Measurements from ENCODE around the gene C1QTNF5.

The C1QTNF5 gene

GRCh38 chr11:119316016-119316728 lies 24.5 kb downstream of the C1QTNF5 start:
- TF ChIP-seq CTCF (IDR thresholded peaks at IDR 0.05; ENCODE audit: low read depth, low read length): no peak
- no peak for DNase-seq (ENCODE audit: extremely low read depth, low read depth)

GRCh38 chr11:119315131-119316015 lies 25.3 kb downstream of the C1QTNF5 start:
- DNase-seq (ENCODE audit: extremely low read depth, low read depth): no peak
- no peak; the same call in 1 of the 2 replicates for TF ChIP-seq CTCF (IDR thresholded peaks at IDR 0.05; ENCODE audit: low read depth, low read length)

GRCh38 chr11:119314726-119315125 lies 26.0 kb downstream of the C1QTNF5 start:
- no peak for DNase-seq (ENCODE audit: extremely low read depth, low read depth)
- no peak for TF ChIP-seq CTCF (IDR thresholded peaks at IDR 0.05; ENCODE audit: low read depth, low read length)

GRCh38 chr11:119310682-119311052 lies 30.0 kb downstream of the C1QTNF5 start:
- no peak for TF ChIP-seq CTCF (IDR thresholded peaks at IDR 0.05; ENCODE audit: low read depth, low read length)

GRCh38 chr11:119309953-119310681 lies 30.6 kb downstream of the C1QTNF5 start:
- no peak for DNase-seq (ENCODE audit: extremely low read depth, low read depth)
- no peak for TF ChIP-seq CTCF (IDR thresholded peaks at IDR 0.05; ENCODE audit: low read depth, low read length)

More at GRCh38 chr11:119310682-119311052, 30.0 kb downstream of the C1QTNF5 start:
- DNase-seq (ENCODE audit: extremely low read depth, low read depth): no peak

- TF ChIP-seq CTCF (IDR thresholded peaks at IDR 0.05; ENCODE audit: low read depth, low read length): no peak
- no peak for DNase-seq (ENCODE audit: extremely low read depth, low read depth)
Observed at GRCh38 chr11:119309411-119309810, 31.3 kb downstream of the C1QTNF5 start.

All from AG09319 (cell line).